ENCODE measurements around the gene FGR. TPM values are rescaled to one million over a fixed set of nuclear protein-coding genes. Genes with fewer than 3 reads are reported as not detected.

Gene FGR
- total and polyA plus RNA-seq, 2 experiments from 2014 or later: 0.53 to 0.56 TPM

DNA sequence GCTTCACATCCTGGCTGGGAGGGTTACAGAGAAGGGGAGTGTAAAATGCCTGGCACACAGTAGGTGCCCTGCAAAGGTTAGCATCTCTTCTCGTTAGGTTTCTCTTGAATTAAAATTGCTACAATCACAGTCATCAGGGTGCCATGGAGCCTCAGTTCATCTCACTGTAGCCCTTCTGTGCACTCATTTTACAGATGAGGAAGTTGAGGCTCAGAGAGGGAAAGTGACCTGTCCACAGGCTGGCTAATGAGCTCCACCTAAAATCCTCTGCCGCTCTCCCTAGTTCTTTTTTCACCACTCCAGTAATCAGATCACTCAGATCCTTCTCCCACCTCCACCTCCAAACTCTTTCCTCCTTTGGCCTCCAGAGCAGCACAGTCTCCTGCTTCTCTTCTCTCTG lies 17.6 kb downstream of the FGR start (continued):
- TF ChIP-seq, protein P1, sequence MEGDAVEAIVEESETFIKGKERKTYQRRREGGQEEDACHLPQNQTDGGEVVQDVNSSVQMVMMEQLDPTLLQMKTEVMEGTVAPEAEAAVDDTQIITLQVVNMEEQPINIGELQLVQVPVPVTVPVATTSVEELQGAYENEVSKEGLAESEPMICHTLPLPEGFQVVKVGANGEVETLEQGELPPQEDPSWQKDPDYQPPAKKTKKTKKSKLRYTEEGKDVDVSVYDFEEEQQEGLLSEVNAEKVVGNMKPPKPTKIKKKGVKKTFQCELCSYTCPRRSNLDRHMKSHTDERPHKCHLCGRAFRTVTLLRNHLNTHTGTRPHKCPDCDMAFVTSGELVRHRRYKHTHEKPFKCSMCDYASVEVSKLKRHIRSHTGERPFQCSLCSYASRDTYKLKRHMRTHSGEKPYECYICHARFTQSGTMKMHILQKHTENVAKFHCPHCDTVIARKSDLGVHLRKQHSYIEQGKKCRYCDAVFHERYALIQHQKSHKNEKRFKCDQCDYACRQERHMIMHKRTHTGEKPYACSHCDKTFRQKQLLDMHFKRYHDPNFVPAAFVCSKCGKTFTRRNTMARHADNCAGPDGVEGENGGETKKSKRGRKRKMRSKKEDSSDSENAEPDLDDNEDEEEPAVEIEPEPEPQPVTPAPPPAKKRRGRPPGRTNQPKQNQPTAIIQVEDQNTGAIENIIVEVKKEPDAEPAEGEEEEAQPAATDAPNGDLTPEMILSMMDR (conservative IDR thresholded peaks at IDR 0.05; ENCODE audit: low read depth in 2 of 2): no peak
- no peak for TF ChIP-seq STAT1 (IDR thresholded peaks at IDR 0.05; ENCODE audit: unreplicated experiment)
- TF ChIP-seq EZH2 (IDR thresholded peaks at IDR 0.05; ENCODE audit: low read depth, unreplicated experiment): no peak
- TF ChIP-seq, protein P2, sequence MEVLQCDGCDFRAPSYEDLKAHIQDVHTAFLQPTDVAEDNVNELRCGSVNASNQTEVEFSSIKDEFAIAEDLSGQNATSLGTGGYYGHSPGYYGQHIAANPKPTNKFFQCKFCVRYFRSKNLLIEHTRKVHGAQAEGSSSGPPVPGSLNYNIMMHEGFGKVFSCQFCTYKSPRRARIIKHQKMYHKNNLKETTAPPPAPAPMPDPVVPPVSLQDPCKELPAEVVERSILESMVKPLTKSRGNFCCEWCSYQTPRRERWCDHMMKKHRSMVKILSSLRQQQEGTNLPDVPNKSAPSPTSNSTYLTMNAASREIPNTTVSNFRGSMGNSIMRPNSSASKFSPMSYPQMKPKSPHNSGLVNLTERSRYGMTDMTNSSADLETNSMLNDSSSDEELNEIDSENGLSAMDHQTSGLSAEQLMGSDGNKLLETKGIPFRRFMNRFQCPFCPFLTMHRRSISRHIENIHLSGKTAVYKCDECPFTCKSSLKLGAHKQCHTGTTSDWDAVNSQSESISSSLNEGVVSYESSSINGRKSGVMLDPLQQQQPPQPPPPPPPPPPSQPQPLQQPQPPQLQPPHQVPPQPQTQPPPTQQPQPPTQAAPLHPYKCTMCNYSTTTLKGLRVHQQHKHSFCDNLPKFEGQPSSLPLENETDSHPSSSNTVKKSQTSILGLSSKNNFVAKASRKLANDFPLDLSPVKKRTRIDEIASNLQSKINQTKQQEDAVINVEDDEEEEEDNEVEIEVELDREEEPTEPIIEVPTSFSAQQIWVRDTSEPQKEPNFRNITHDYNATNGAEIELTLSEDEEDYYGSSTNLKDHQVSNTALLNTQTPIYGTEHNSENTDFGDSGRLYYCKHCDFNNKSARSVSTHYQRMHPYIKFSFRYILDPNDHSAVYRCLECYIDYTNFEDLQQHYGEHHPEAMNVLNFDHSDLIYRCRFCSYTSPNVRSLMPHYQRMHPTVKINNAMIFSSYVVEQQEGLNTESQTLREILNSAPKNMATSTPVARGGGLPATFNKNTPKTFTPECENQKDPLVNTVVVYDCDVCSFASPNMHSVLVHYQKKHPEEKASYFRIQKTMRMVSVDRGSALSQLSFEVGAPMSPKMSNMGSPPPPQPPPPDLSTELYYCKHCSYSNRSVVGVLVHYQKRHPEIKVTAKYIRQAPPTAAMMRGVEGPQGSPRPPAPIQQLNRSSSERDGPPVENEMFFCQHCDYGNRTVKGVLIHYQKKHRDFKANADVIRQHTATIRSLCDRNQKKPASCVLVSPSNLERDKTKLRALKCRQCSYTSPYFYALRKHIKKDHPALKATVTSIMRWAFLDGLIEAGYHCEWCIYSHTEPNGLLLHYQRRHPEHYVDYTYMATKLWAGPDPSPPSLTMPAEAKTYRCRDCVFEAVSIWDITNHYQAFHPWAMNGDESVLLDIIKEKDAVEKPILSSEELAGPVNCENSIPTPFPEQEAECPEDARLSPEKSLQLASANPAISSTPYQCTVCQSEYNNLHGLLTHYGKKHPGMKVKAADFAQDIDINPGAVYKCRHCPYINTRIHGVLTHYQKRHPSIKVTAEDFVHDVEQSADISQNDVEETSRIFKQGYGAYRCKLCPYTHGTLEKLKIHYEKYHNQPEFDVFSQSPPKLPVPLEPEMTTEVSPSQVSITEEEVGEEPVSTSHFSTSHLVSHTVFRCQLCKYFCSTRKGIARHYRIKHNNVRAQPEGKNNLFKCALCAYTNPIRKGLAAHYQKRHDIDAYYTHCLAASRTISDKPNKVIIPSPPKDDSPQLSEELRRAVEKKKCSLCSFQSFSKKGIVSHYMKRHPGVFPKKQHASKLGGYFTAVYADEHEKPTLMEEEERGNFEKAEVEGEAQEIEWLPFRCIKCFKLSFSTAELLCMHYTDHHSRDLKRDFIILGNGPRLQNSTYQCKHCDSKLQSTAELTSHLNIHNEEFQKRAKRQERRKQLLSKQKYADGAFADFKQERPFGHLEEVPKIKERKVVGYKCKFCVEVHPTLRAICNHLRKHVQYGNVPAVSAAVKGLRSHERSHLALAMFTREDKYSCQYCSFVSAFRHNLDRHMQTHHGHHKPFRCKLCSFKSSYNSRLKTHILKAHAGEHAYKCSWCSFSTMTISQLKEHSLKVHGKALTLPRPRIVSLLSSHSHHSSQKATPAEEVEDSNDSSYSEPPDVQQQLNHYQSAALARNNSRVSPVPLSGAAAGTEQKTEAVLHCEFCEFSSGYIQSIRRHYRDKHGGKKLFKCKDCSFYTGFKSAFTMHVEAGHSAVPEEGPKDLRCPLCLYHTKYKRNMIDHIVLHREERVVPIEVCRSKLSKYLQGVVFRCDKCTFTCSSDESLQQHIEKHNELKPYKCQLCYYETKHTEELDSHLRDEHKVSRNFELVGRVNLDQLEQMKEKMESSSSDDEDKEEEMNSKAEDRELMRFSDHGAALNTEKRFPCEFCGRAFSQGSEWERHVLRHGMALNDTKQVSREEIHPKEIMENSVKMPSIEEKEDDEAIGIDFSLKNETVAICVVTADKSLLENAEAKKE (CRISPR knock-in tag; IDR thresholded peaks at IDR 0.05): no peak
- TF ChIP-seq JUNB (IDR thresholded peaks at IDR 0.05; ENCODE audit: unreplicated experiment): no peak

DNA sequence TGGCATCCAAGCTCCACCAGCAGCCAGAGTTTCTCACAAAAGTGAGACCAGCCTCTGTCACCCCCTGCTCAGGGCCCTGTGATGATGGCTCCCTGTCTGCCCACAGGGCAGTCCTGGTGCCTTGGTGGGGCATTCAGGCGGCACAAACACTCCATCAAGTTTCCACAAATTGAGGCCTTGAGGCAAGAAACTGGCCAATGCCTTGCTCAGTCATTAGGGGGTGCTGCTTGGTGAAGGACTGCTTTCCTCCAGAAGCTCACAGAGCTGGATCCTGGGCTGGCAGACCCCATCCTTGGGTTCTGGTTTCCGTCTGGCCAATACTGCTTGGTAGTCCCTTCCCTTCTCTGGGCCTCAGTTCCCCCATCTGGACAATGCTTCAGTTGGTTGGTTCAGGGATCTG lies 18.5 kb downstream of the FGR start:
- Mint-ChIP-seq H3K4me1 (peaks cover 18% of the 10 kb centered on the region), H3K36me3 (ENCODE audit: low read depth) (no peaks in the 10 kb centered on the region; the same call in 2 of the 3 replicates), H3K9me3 (no peaks in the 10 kb centered on the region; the same call in 2 of the 3 replicates), H3K4me3 (peak overlapping the region; percentile 17; the same call in 1 of the 3 replicates), H3K27me3 (ENCODE audit: insufficient read depth, low read depth, poor library complexity) (peaks cover 18% of the 10 kb centered on the region), H3K27ac (no peak overlapping the region)
- peaks cover 6% of the 10 kb centered on the region; the same call in 1 of the 2 replicates for H3K27me3 ChIP-seq (ENCODE audit: insufficient read depth)
- H4K20me1 ChIP-seq (replicated peaks; ENCODE audit: insufficient read depth): no peaks in the 10 kb centered on the region; the same call in 1 of the 2 replicates
- H3F3A ChIP-seq (replicated peaks; ENCODE audit: low read depth): peaks cover 21% of the 10 kb centered on the region
- no peaks in the 10 kb centered on the region for H3K79me2 ChIP-seq (replicated peaks; ENCODE audit: insufficient read depth)
- no peak overlapping the region for H3K27ac ChIP-seq (ENCODE audit: low read depth)
- ATAC-seq (peak; percentile 20), DNase-seq (ENCODE audit: low spot score) (peak; percentile 63)
- no peaks in the 10 kb centered on the region for H3K9me2 ChIP-seq (ENCODE audit: insufficient read depth)
- no peak overlapping the region for H3K4me2 ChIP-seq
- TF ChIP-seq NANOG (IDR thresholded peaks at IDR 0.05; ENCODE audit: borderline replicate concordance) (no peak), EZH2 (IDR thresholded peaks at IDR 0.05; ENCODE audit: low read depth, unreplicated experiment) (no peak)
- TF ChIP-seq, protein P1 (conservative IDR thresholded peaks at IDR 0.05; ENCODE audit: low read depth in 2 of 2): peak; percentile 39 to 72
- H3K4me3 ChIP-seq: no peak overlapping the region
- no peak overlapping the region for H2AFZ ChIP-seq
- H3K36me3 ChIP-seq (ENCODE audit: insufficient read depth): no peaks in the 10 kb centered on the region
- peaks cover 9% of the 10 kb centered on the region; the same call in 1 of the 2 replicates for H3K4me1 ChIP-seq (ENCODE audit: insufficient read depth)

All from GM23338 (cell line).